Mesendoderm (in vitro differentiated cells): ENCODE measurements around the gene SIVA1.

Source experiments
- DNase-seq: peaks from one replicate; pipeline ENCODE4 v3.0.0; 2013
- H2AK5ac ChIP-seq: 2 replicates; pipeline ENCODE4 v1.6.1; 2013; ENCODE audit warnings: low read length, inconsistent platforms
- H2BK120ac ChIP-seq: 2 replicates; pipeline ENCODE4 v1.6.1; 2013; ENCODE audit warnings: low read depth, mild to moderate bottlenecking, low read length, moderate library complexity, mixed read lengths
- H2BK15ac ChIP-seq: replicated peaks from 2 replicates; pipeline ENCODE4 v1.6.1; 2013; ENCODE audit warnings: low read depth, mild to moderate bottlenecking, moderate library complexity
- H2BK5ac ChIP-seq: 2 replicates; pipeline ENCODE4 v1.6.1; 2013; ENCODE audit warnings: low read length, inconsistent platforms
- H3K18ac ChIP-seq: 2 replicates; pipeline ENCODE4 v1.6.1; 2013; ENCODE audit warnings: mild to moderate bottlenecking, low read length, mixed read lengths
- H3K23ac ChIP-seq: one replicate; pipeline ENCODE4 v1.6.1; 2013; ENCODE audit warnings: low read length
- H3K27ac ChIP-seq: 2 replicates; pipeline ENCODE4 v1.5.1; 2013; ENCODE audit warnings: low read depth, mild to moderate bottlenecking, inconsistent platforms, low read length, moderate library complexity
- H3K27me3 ChIP-seq: 2 replicates; pipeline ENCODE4 v1.6.1; 2013; ENCODE audit warnings: low read length, control low read depth, mild to moderate bottlenecking, inconsistent platforms; ENCODE audit not compliant: insufficient read depth, poor library complexity
- H3K36me3 ChIP-seq: 2 replicates; pipeline ENCODE4 v1.6.1; 2013; ENCODE audit warnings: low read length, inconsistent platforms; ENCODE audit not compliant: control insufficient read depth, insufficient read depth
- H3K4ac ChIP-seq: one replicate; pipeline ENCODE4 v1.6.1; 2013; ENCODE audit warnings: low read depth, mild to moderate bottlenecking, low read length, moderate library complexity
- H3K4me1 ChIP-seq: 2 replicates; pipeline ENCODE4 v1.6.1; 2013; ENCODE audit warnings: low read depth, low read length, inconsistent platforms; ENCODE audit not compliant: control insufficient read depth
- H3K4me2 ChIP-seq: 2 replicates; pipeline ENCODE4 v1.6.1; 2013; ENCODE audit warnings: low read length
- H3K4me3 ChIP-seq: 2 replicates; pipeline ENCODE4 v1.5.1; 2013; ENCODE audit warnings: mild to moderate bottlenecking, low read length
- H3K56ac ChIP-seq: one replicate; pipeline ENCODE4 v1.6.1; 2013; ENCODE audit warnings: low read length
- H3K79me1 ChIP-seq: 2 replicates; pipeline ENCODE4 v1.6.1; 2013; ENCODE audit warnings: low read length, inconsistent platforms
- H3K79me2 ChIP-seq: 2 replicates; pipeline ENCODE4 v1.6.1; 2013; ENCODE audit warnings: mild to moderate bottlenecking, low read length; ENCODE audit not compliant: control insufficient read depth, insufficient read depth
- H3K9ac ChIP-seq: 2 replicates; pipeline ENCODE4 v1.6.1; 2013; ENCODE audit warnings: low read length, inconsistent platforms
- H4K5ac ChIP-seq: one replicate; pipeline ENCODE4 v1.6.1; 2013; ENCODE audit warnings: low read length
- H4K8ac ChIP-seq: one replicate; pipeline ENCODE4 v1.6.1; 2013; ENCODE audit warnings: low read depth, mild to moderate bottlenecking, control low read depth, low read length, moderate library complexity
- WGBS: extraction: QIAGEN DNeasy Blood & Tissue Kit; methylation state at CpG from one replicate; pipeline ENCODE4 v1.1.7; 2013; ENCODE audit warnings: low lambda C conversion rate, missing lambda C conversion rate; ENCODE audit not compliant: insufficient coverage; ENCODE audit errors: extremely low coverage; 5-methylcytosine and 5-hydroxymethylcytosine counted together

SIVA1 gene

GRCh38 chr14:104777808-104778249 lies 24.9 kb downstream of the SIVA1 start:
- Histone ChIP-seq H3K27me3 (no peaks in the 10 kb centered on the region), H3K79me2 (no peaks in the 10 kb centered on the region), H4K8ac (no peak overlapping the region), H3K56ac (no peak overlapping the region), H2BK5ac (no peak overlapping the region), H2BK15ac (no peak overlapping the region), H3K27ac (no peak overlapping the region), H4K5ac (no peak overlapping the region), H3K18ac (no peak overlapping the region), H3K4me2 (no peak overlapping the region), H3K79me1 (no peaks in the 10 kb centered on the region), H3K36me3 (peaks cover 4% of the 10 kb centered on the region), H3K4ac (no peak overlapping the region), H3K4me1 (no peaks in the 10 kb centered on the region), H3K9ac (no peak overlapping the region), H3K23ac (no peak overlapping the region), H2AK5ac (no peak overlapping the region), H2BK120ac (no peak overlapping the region), H3K4me3 (no peak overlapping the region)
- WGBS = no CpG with 5 or more reads among the region's 15 CpGs
- DNase-seq = no peak

- Histone ChIP-seq H2AK5ac (no peak overlapping the region), H4K5ac (no peak overlapping the region), H3K18ac (no peak overlapping the region), H3K4me2 (no peak overlapping the region), H3K4me1 (no peaks in the 10 kb centered on the region), H2BK120ac (no peak overlapping the region), H3K27ac (no peak overlapping the region), H3K79me2 (no peaks in the 10 kb centered on the region), H3K56ac (no peak overlapping the region), H3K9ac (no peak overlapping the region), H3K4me3 (no peak overlapping the region), H2BK5ac (no peak overlapping the region), H3K36me3 (peaks cover 2% of the 10 kb centered on the region), H3K23ac (no peak overlapping the region), H2BK15ac (no peak overlapping the region), H3K79me1 (no peaks in the 10 kb centered on the region), H3K27me3 (no peaks in the 10 kb centered on the region), H4K8ac (no peak overlapping the region), H3K4ac (no peak overlapping the region)
- peak; percentile 27 for DNase-seq
- no CpG with 5 or more reads among the region's 15 CpGs for WGBS
Observed at GRCh38 chr14:104778694-104779331, 25.9 kb downstream of the SIVA1 start.

GRCh38 chr14:104779776-104780512 lies 27.0 kb downstream of the SIVA1 start:
- Histone ChIP-seq H3K23ac (no peak overlapping the region), H3K4ac (no peak overlapping the region), H4K5ac (no peak overlapping the region), H3K9ac (no peak overlapping the region), H3K4me2 (no peak overlapping the region), H3K27ac (no peak overlapping the region), H2AK5ac (no peak overlapping the region), H3K79me2 (no peaks in the 10 kb centered on the region), H2BK5ac (no peak overlapping the region), H3K18ac (no peak overlapping the region), H3K4me3 (no peak overlapping the region), H2BK15ac (no peak overlapping the region), H4K8ac (no peak overlapping the region), H3K4me1 (no peaks in the 10 kb centered on the region), H2BK120ac (no peak overlapping the region), H3K27me3 (no peaks in the 10 kb centered on the region), H3K79me1 (no peaks in the 10 kb centered on the region), H3K56ac (no peak overlapping the region), H3K36me3 (peaks cover 2% of the 10 kb centered on the region)
- no peak for DNase-seq
- no CpG with 5 or more reads among the region's 32 CpGs for WGBS

- H3K36me3 ChIP-seq = peaks cover under 1% of the 10 kb centered on the region
- no peaks in the 10 kb centered on the region for H3K79me2 ChIP-seq
- H3K4me1 ChIP-seq = no peaks in the 10 kb centered on the region
- no peak overlapping the region for H3K56ac ChIP-seq
- H3K27ac ChIP-seq = no peak overlapping the region
- no peak overlapping the region for H3K4ac ChIP-seq
- no peaks in the 10 kb centered on the region for H3K27me3 ChIP-seq
- H3K4me2 ChIP-seq = no peak overlapping the region
- WGBS = no CpG with 5 or more reads among the region's 24 CpGs
- H4K5ac ChIP-seq = no peak overlapping the region
- no peak overlapping the region for H2BK15ac ChIP-seq
- H3K9ac ChIP-seq = no peak overlapping the region
- no peak for DNase-seq
- no peak overlapping the region for H3K23ac ChIP-seq
- no peak overlapping the region for H2BK5ac ChIP-seq
- no peak overlapping the region for H3K4me3 ChIP-seq
- H2AK5ac ChIP-seq = no peak overlapping the region
- H2BK120ac ChIP-seq = no peak overlapping the region
- H3K18ac ChIP-seq = no peak overlapping the region
- H4K8ac ChIP-seq = no peak overlapping the region
- no peaks in the 10 kb centered on the region for H3K79me1 ChIP-seq
Observed at GRCh38 chr14:104780513-104781030, 27.6 kb downstream of the SIVA1 start.

- Histone ChIP-seq H3K27ac (no peak overlapping the region), H3K4me3 (no peak overlapping the region), H4K5ac (no peak overlapping the region), H3K27me3 (no peaks in the 10 kb centered on the region), H3K56ac (no peak overlapping the region), H3K36me3 (no peaks in the 10 kb centered on the region), H3K9ac (no peak overlapping the region), H3K4me1 (no peaks in the 10 kb centered on the region), H3K4me2 (no peak overlapping the region), H2BK15ac (no peak overlapping the region), H3K18ac (no peak overlapping the region), H2BK5ac (no peak overlapping the region), H3K79me2 (no peaks in the 10 kb centered on the region), H4K8ac (no peak overlapping the region), H3K79me1 (no peaks in the 10 kb centered on the region), H2BK120ac (no peak overlapping the region), H3K23ac (no peak overlapping the region), H3K4ac (no peak overlapping the region), H2AK5ac (no peak overlapping the region)
- no peak for DNase-seq
- no CpG with 5 or more reads among the region's 20 CpGs for WGBS
Observed at GRCh38 chr14:104781271-104782077, 28.5 kb downstream of the SIVA1 start.
